Ramos (cell line): ENCODE results near the gene CCDC91.
"Not testable (repeated sequence)": the region's sequence is repeated elsewhere in the genome, so short reads cannot be mapped to it uniquely, and the experiment has no call there.

Experiments used
- in situ Hi-C: fragments of 300-500 bp; cut with MboI; formaldehyde crosslinking; loops from one replicate; pipeline ENCODE4 v1.14.3; 2022; ENCODE audit warnings: low sequenced_read_pairs; ENCODE audit not compliant: unreplicated experiment

The CCDC91 gene

GRCh38 chr12:28343713-28344112 is 153.5 kb downstream of the CCDC91 start:
- in situ Hi-C loops = no loop called here

- in situ Hi-C loops = no loop called here
Measured at GRCh38 chr12:28346567-28346966, 156.3 kb downstream of the CCDC91 start.

- in situ Hi-C loops = no loop called here
Measured at GRCh38 chr12:28349196-28349595, 158.9 kb downstream of the CCDC91 start.

- in situ Hi-C loops = no loop called here
Measured at GRCh38 chr12:28350502-28350901, 160.2 kb downstream of the CCDC91 start.

DNA sequence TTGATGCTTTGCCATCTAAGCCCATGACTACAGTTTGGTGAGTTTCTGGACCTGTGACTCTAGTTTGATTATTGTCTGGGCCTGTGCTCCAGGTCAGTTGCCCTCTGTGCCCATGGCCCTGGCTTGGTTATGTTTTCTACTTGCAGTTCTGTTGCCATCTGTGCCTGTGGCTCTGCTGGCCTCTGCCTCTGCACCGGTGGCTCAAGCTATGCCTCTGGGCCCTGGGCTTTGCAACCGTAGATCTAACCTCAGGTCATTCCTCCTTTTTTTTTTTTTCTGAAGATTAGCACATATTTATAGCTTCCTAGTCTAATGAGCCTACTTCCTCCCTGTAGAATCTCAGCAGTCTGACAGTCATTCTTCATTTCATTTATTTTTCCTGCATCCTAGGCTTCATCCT is 161.2 kb downstream of the CCDC91 start:
- in situ Hi-C loops = no loop called here

DNA sequence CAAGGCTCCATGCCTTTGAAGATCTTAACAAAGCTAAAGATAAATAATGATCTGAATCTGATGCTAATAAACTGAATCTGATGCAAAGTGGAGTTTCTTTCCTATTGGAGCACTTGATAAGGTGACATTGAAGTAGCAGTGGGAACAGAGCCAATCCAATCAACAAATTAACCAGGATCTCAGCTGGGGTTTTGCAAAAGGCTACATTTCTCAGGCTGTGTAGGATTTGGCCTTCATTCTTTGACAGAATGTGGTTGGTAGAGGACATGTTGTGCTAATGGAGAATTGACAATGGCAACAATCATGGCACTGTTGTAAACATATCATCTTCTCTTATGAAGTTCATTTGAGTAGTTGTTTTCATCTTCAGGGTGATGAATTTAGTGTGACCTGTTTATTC is 164.9 kb downstream of the CCDC91 start:
- in situ Hi-C loops = no loop called here

DNA sequence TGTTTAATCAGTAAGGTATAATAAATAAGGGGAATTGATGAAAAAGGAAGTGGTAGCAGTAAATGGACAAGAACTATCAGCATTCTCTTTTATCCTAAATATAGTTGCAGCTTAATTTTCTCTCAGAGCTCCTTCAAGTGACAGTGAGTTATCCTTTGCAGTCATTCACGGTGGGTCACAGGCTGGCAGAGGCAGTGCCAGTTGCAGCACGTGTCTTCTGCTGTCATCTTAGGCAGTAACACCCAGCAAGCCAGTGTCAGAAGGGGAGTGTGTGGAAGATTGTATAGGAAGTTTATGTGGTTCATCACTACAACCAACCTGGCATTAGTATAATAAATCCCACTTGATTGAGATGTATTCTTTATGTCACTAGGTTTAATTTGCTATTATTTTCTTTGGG is 170.0 kb downstream of the CCDC91 start:
- in situ Hi-C loops = no loop called here

DNA sequence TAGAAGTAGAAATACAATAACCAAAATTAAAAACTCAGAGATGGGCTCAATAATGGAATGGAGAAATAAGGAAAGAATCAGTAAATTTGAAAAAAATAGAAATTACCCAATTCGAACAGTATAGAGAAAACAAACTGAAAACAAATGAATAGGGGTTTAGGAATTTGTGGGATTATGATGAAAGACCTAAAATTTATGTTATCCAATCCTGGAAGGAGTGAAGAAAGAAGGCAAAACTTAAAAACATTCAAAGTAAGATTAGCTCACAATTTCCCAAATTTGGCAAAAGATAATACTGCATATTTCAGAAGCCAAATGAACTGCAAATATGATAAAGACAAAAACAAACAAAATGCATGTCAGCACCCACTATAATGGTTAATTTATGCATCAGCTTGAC is 177.1 kb downstream of the CCDC91 start:
- in situ Hi-C loops = no loop called here

- in situ Hi-C loops = no loop called here
Measured at GRCh38 chr12:28367993-28368392, 177.7 kb downstream of the CCDC91 start.

DNA sequence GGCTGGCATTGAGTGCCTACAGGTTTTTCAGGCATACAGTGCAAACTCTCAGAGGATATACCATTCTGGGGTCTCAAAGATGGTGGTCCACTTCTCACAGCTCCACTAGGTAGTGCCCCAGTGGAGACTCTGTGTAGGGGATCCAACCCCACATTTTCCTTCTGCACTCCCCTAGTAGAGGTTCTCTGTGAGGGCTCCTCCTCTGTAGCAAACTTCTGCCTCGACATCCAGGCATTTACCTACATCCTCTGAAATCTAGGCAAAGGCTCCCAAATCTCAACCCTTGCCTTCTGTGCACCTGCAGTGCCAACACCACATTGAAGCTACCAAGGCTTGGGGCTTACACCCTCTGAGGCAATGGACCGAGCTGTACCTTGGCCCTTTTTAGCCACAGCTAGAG is 179.2 kb downstream of the CCDC91 start:
- in situ Hi-C loops = no loop called here

GRCh38 chr12:28374556-28374955 is 184.3 kb downstream of the CCDC91 start:
- in situ Hi-C loops = no loop called here

- in situ Hi-C loops = no loop called here
Measured at GRCh38 chr12:28378736-28379135, 188.5 kb downstream of the CCDC91 start.

DNA sequence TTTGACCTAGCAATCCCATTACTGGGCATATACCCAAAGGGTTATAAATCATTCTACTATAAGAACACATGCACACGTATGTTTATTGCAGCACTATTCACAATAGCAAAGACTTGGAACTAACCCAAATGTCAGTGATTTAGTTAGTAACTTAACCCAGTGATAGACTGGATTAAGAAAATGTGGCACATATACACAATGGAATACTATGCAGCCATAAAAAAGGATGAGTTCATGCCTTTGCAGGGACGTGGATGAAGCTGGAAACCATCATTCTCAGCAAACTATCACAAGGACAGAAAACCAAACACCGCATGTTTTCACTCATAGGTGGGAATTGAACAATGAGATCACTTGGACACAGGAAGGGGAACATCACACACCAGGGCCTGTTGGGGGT is 189.5 kb downstream of the CCDC91 start:
- in situ Hi-C loops = not testable (repeated sequence)

DNA sequence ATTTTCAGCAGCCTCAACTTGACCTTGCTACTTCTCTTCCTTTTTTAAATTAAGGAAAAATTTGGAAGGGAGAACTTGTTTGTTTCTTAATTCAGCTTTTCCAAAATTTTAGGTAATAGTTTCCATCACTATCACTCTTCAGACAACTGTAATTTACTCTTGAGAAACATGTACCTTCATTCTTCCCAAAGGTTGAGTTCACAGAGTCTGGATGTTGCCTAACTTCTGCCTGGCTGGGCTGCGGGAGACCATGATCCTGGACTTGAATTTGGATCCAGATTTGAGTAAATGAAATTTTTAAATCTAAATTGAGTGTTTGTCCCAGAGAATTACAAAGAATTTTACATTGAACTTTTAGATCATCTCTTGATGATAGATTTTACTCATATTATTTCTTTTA is 193.1 kb downstream of the CCDC91 start:
- in situ Hi-C loops = no loop called here

DNA sequence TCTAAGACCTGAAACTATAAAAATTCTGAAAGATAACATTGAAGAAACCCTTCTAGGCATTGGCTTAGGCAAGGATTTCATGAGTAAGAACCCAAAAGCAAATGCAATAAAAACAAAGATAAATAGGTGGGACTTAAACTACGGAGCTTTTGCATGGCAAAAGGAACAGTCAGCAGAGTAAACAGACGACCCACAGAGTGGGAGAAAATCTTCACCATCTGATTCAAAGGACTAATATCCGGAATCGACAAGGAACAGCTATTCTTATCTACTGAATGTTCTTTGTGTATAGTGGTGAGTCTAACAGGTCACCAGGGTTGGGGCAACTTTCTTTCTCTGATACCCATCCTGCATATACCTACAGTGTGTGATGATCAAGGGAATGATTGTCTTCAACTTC is 198.6 kb downstream of the CCDC91 start:
- in situ Hi-C loops = no loop called here

GRCh38 chr12:28390206-28390605 is 199.9 kb downstream of the CCDC91 start:
- in situ Hi-C loops = no loop called here

GRCh38 chr12:28390761-28391385 is 200.6 kb downstream of the CCDC91 start:
- in situ Hi-C loops = no loop called here

DNA sequence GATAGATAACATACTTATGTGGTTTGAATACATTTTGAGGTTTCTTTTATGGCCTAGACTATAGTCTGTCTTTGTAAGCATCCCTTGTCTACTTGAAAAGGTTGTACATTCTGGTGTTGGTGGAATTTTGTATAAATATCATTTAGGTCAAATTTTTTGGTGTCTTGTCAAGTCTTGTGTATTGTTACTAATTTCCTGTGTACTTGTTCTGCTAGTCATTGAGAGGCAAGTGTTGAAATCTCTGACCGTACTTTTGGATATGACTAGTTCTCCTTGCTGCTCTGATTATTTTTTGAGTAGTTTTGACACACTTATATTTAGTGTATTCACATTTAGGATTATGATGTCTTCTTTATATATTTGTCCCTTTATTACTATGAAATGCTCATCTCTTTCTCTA is 219.6 kb downstream of the CCDC91 start:
- in situ Hi-C loops = no loop called here

DNA sequence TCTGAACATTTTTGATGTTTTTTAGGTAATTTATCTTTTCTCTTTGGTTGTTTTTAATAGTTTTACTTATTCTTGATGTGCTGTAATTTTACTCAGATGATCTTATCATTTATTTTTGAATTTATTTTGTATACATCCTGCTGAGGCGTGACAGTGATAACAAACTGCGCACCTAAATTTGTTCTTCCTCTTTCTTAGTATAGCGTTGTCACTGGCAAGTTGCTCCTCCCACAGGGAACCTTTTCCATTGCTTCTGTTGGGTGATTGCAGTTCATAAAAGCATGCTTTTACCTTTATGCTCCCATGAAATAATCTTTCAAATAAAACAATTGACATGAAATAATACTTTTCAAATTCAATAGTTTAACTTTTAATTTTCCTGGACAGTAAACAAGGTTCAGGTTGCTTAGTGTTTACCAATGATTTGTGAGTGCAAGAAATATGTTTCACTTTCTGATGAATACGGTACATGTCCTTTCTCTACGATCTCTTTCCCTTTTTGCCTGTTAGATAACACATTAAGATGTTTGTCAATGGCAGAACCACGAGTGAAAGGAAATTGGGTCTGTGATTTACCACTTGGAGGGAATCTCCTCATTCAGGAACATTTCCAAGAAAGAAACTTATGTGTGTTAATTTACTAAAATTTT is 223.3 kb downstream of the CCDC91 start:
- in situ Hi-C loops = no loop called here

GRCh38 chr12:28415755-28416154 is 225.5 kb downstream of the CCDC91 start:
- in situ Hi-C loops = no loop called here

DNA sequence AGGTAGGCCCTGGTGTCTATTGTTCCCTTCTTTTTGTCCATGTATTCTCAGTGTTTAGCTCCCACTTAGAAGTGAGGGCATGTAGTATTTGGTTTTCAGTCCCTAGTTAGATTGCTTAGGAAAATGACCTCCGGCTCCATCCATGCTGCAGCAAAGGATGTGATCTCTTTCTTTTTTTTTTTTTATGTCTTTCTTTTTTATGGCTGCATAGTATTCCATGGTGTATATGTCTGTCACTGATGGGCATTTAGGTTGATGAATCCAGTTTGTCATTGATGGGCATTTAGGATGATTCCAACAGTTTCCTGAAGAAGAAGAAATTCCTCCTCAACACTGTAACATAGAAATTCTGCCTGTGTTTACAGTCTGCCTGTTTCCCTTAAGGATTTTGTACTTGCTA is 231.1 kb downstream of the CCDC91 start:
- in situ Hi-C loops = no loop called here

GRCh38 chr12:28424965-28425364 is 234.7 kb downstream of the CCDC91 start:
- in situ Hi-C loops = no loop called here
